AG10803 (cell line): ENCODE results near the gene NACC1.
"Not testable (repeated sequence)": the region's sequence is repeated elsewhere in the genome, so short reads cannot be mapped to it uniquely, and the experiment has no call there.

Experiments used
- DNase-seq: peaks from one replicate; pipeline ENCODE4 v3.0.0; 2010; ENCODE audit warnings: low read depth
- H3K4me3 ChIP-seq: 2 replicates; pipeline ENCODE4 v1.5.1; 2011; ENCODE audit warnings: mild to moderate bottlenecking, low read length, control low read depth
- TF ChIP-seq, protein P1 (sequence below): conservative IDR thresholded peaks from 2 replicates; pipeline ENCODE4 v1.5.1; 2011; ENCODE audit warnings: mild to moderate bottlenecking, low read length, control low read depth, inconsistent platforms

NACC1 gene

GRCh38 chr19:13138916-13139198 lies 20.8 kb downstream of the NACC1 start:
- TF ChIP-seq, protein P1, sequence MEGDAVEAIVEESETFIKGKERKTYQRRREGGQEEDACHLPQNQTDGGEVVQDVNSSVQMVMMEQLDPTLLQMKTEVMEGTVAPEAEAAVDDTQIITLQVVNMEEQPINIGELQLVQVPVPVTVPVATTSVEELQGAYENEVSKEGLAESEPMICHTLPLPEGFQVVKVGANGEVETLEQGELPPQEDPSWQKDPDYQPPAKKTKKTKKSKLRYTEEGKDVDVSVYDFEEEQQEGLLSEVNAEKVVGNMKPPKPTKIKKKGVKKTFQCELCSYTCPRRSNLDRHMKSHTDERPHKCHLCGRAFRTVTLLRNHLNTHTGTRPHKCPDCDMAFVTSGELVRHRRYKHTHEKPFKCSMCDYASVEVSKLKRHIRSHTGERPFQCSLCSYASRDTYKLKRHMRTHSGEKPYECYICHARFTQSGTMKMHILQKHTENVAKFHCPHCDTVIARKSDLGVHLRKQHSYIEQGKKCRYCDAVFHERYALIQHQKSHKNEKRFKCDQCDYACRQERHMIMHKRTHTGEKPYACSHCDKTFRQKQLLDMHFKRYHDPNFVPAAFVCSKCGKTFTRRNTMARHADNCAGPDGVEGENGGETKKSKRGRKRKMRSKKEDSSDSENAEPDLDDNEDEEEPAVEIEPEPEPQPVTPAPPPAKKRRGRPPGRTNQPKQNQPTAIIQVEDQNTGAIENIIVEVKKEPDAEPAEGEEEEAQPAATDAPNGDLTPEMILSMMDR: no peak
- DNase-seq: no peak
- H3K4me3 ChIP-seq: no peak overlapping the region

DNA sequence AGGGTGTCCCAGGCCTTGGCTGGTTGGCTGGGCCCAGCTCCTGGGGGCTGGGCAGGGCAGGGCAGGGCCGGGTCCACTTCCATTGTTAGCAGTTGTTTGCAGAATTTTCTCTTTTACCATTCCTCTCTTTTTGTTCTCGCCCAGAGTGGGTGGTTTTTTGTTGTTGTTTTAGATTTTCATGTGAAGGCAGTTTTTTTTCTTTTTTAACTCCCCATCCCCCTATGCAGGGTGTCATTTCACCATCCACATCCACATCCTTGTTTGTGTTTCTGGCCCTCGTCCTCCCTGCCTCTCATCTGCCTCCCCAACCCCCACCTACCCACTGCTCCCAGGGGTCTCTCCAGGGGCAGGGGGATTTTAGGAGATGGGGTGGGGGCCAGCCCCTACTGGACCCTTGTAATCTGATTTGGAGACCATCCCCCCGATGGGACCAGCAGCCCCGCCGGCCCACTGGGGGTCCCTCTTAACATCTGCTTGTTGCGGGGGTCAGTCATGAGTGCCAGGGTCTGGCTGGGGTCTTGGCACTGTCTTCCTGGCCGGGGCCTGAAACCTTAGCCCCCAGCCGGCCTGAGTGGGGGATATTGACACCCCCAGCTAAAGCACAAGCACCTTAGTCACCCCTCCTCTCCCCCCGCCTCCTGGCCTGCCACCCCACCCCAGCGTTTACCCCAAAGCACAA lies 21.7 kb downstream of the NACC1 start:
- no peak for DNase-seq
- no peak overlapping the region for H3K4me3 ChIP-seq
- TF ChIP-seq, protein P1: no peak

DNA sequence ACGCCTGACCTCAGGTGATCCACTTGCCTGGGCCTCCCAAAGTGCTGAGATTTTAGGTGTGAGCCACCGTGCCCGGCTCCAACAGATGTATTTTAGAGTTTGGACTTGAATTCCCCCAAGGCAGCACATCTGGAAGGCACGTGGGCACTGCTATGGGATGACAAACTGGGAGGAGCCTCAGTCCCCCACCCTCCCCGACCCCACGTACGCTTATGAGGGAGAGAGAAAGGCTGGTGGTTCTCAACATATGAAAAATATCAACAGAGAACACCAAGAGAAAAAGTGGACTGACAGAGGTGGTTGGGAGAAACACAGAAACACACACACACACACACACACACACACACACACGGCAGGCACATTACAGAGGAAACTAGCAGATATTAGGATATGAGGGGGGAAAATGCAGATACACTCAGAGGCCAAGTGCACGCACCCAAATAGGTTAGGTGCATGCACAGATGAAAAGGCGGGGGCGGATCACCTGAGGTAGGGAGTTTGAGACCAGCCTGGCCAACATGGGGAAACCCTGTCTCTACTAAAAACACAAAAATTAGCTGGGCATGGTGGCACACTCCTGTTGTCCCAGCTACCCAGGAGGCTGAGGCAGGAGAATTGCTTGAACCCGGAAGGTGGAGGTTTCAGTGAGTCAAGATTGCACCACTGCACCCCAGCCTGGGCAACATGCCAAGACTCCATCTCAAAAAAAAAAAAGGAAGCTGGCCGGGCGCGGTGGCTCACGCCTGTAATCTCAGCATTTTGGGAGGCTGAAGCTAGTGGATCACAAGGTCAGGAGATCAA lies 28.9 kb downstream of the NACC1 start:
- no peak overlapping the region for H3K4me3 ChIP-seq
- DNase-seq: peak; percentile 67
- TF ChIP-seq, protein P1: no peak

DNA sequence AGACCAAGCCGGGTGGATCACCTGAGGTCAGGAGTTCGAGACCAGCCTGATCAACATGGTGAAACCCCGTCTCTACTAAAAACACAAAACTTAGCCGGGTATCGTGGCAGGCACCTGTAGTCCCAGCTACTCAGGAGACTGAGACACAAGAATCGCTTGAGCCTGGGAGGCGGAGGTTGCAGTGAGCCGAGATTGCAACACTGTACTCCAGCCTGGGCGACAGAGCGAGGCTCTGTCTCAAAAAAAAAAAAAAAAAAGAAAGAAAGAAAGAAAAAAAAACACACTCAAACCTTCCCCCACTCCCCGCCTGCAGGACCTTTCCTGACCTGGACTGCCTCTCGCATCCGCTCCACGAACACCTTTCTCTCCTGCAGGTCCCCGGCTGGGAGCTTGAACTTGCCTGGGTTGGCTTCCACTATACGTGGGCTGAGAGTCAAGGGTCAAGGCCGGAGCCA lies 31.1 kb downstream of the NACC1 start:
- DNase-seq: not testable (repeated sequence)
- H3K4me3 ChIP-seq: peak overlapping the region; percentile 99

GRCh38 chr19:13149628-13150186 lies 31.6 kb downstream of the NACC1 start:
- DNase-seq: peak; percentile 34

GRCh38 chr19:13150187-13150930 lies 32.3 kb downstream of the NACC1 start, which contains the start of the genes IER2 and STX10:
Gene IER2, plus strand, starts transcription at chr19:13150411. Its CDS starts 2,776 bp downstream, at chr19:13153187.
Gene STX10, minus strand, starts transcription at chr19:13150375. Its CDS starts 202 bp downstream, at chr19:13150173.
- H3K4me3 ChIP-seq: peak within 1 kb of the TSS; percentile 99
- TF ChIP-seq, protein P1: peak; percentile 62
- peak; percentile 96 for DNase-seq

More at GRCh38 chr19:13149628-13150186, 31.6 kb downstream of the NACC1 start:
- H3K4me3 ChIP-seq: peak overlapping the region; percentile 99
- TF ChIP-seq, protein P1: no peak
